GF-D8 (cell line): ENCODE data around the gene CBX1.
"Not testable (repeated sequence)": the region's sequence is repeated elsewhere in the genome, so short reads cannot be mapped to it uniquely, and the experiment has no call there.

Experiments
- DNase-seq: peaks from one replicate; lab custom pipeline; 2025; lab: John Stamatoyannopoulos, UW

Gene CBX1

DNA sequence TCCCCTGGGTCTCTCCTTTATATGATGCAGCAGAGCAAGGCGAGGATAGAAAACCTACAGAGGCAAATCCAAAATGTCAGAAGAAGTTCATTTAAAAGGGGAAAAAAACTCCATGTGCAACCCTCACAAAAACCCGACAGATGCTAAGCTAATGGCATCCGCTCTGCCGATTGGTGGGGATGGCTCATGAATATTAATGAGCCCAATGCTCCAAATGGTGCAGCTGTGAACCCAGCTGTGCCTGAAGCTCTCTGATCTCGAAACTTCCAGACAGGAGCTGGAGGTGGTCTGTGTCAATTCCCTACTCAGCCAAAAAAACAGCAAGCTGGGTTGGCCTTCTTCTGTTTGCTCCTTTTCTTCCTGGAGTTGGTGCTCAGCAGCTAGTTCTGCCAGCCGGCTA is 21.8 kb upstream of the CBX1 start:
- no peak for DNase-seq

DNA sequence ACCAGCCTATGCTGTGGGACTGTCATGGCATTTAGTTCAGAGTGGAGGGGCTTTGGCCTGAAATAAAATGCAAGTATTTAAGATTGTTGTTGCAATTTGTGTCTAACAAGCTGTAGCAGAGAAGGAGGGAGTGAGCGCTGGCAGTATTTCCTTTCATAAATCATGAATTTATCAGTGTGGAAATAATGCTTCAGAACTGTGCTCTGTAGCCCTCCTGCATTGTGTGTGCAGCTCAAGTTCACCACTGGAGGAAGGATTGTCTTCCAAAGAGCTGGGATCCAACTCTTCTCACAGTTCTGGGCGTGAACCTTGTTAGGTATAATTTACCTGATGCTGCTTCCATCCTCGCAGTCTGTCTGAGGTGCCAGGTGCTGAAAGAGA is 21.4 kb upstream of the CBX1 start:
- no peak for DNase-seq

DNA sequence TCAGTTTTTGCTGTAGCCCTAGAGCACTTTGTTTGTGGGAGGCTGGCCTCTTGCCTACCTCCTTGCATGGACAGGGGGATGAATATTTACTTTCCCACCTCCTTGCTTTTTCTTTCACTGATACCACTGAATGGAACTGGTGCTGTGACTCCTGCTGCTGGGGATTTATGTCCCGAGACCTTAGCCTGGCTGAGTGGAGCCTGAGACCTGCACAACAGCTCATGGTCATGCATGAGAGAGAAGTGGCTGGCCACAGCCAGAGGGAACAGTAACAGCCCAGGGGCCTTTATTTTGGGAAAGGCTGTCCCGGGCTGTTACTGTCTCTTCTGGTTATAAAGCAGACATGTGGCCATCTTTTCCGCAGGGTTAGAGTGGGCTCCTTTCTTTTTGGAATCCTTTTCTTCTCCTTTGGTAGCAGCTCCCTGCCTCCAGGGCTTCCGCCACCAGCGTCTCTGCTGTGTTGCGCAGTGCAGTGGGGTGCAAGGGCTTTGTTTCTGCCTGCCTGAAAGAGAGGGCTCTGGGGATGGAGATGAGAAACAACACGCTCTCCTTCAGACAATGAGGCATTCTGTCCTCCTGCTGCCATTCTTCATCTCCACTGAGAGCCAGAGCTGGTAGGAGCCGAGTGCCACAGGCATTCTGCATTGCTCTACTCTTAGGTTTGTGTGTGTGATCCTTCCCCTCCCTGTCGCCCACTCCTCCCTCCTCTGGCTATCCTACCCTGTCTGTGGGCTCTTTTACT is 20.8 kb upstream of the CBX1 start:
- no peak for DNase-seq

DNA sequence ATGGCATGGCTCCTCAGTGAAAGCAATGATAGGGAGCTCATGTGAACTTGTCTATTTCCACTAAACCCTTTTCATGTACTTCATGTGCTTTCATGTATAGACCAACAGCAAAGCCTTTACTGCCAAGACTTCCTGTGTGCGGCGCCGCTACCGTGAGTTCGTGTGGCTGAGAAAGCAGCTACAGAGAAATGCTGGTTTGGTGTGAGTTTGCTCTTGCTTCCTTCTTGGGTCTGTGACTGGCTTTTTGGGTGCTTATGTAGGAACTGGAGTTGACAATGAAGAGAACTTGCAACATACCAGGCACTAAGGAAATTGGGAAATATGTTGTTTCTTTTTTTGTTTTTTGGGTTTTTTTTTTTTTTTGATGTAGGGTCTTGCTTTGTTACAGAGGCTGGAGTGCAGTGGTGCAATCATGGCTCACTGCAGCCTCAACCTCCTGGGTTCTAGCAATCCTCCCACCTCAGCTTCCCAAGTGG is 12.0 kb upstream of the CBX1 start:
- peak; percentile 94 for DNase-seq

DNA sequence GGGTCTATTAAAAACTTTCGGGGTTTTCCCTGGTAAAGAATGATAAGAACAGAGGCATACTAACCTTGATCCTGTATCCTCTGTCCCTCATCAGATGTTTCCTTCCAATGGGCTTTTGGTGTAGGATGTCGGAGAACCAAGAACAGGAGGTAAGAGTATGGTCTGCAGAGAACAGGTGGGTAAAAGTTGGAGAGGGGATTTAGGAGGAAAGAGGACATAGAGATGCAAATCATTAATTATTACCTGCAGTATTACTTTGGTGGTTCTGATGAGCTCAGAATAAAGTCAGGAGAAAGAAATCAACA is 10.6 kb upstream of the CBX1 start:
- no peak for DNase-seq

DNA sequence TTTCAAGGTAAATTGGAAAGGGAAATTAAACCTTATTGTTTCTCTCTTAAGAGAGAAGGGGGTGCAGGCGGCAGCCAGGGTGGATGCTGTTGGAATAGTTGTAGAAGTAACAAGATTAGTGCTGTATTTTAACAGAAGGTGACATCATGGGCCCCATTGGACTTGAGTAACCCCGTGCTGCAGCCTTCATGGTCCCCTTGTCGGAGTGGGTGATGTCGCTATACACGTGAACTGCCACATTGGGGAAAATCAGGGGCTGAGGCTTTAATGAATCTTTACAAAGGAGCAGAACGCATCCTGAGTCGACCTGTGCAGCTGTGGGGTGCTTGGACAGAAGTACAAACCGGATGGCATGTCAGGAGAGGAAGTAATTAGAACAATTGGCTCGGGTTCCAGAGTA is 9.5 kb upstream of the CBX1 start:
- DNase-seq: no peak

DNA sequence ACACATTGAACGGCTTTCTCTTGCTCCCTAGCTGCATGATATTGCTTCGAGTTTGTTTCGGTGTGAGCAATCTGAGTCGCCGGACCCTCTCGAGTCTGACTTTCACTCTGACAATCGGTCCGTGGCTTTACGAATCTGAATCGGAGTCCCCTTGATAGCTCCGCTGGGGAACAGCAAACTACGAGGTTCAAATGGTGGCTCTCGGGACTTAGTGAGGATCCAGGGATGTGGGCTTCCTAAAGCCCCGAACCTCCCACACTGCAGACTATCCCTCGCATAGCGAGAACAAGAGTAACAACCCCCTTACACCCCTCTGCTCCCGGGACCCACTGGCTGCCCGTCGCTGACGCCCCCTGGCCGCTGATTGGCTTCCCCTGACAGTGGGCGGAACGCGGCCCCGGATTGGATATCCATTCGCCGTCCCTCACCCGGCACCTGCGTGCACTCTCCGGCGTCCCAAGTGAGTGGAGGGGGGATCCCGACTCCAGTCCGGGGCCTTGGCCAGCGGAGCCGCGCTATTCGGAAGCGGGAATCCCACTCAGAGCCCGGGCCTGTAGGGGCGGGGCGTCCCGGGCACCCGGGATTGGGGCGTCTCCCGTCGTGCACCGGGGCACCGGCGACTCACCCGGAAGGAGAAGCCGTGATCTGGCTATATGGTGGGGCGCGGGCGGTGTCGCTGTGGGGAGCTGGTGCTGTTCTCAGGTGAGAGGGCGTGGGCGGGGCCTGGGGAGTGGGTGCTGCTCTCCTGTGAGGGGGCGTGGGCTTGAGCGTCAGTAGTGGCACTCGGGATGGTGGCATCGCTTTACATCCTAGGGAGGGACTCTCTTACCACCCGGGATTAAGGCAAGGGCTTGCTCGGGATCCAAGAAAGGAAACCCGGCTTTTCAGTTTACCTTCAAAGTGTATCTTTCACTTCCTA is 6.1 kb upstream of the CBX1 start, which contains the start of gene SNX11:
SNX11 (plus strand) TSS at position 630 of the 919 bp plus-strand sequence. CDS start 4,278 bp downstream, outside the sequence.
- peak; percentile 51 for DNase-seq

DNA sequence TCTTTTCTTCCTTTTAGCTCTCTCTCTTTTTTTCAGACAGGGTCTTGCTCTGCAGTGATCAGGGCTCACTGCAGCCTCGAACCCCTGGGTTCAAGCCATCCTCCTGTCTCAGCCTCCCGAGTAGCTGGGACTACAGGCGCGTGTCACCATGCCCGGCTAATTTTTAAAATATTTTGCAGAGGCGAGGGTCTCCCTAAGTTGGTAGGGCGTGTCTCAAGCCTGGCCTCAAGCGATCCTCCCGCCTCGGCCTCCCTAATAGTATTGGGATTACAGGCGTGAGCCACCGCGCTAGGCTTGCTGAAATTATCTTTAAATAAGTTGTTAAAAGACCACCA is 5.5 kb upstream of the CBX1 start:
- no peak for DNase-seq

DNA sequence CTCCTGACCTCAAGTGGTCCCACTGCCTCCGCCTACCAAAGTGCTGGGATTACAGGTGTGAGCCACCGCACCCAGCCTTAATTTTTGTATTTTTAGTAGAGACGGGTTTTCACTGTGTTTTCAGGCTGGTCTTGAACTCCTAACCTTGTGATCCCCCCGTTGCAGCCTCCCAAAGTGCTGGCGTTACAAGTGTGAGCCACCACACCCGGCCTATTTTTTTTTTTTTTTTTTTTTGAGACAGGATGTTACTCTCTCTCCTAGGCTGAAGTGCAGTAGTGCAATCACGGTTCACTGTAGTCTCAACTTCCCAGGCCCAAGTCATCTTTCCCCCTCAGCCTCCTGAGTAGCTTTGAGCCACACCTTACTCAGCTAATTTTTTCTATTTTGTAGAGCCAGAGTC is 3.2 kb upstream of the CBX1 start:
- DNase-seq: no peak

DNA sequence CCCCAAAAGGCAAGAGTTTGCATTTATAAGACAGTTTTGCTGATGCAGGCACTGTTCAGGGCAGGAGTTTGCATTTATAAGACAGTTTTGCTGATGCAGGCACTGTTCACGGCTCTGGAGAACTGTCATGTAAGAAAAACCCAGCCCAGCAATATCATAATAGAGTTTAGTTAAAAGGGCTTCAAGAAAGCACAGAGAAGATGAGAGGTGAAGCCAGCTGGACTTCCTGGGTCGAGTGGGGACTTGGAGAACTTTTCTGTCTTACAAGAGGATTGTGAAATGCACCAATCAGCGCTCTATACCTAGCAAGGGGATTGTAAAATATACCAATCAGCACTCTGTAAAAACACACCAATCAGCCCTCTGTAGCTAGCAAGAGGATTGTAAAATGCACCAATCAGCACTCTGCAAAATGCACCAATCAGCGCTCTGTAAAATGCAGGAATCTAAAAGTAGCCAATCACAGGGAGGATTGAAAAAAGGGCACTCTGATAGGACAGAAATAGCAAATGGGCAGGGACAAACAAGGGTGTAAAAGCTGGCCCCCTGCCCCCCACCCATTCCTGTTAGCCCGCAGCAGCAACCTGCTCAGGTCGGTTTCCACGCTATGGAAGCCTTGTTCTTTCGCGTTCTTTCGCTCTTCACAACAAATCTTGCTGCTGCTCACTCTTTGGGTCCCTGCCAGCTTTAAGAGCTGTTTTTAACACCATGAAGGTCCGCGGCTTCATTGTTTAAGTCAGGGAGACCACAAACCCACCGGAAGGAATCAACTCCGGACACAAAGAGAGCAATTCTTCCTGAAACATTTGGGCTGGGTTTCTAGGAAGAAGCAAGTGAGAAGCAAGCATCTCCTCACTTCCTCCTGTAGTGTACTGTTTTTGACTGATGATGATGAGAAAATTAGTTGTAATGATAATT is 1.8 kb upstream of the CBX1 start:
- peak; percentile 75 for DNase-seq

DNA sequence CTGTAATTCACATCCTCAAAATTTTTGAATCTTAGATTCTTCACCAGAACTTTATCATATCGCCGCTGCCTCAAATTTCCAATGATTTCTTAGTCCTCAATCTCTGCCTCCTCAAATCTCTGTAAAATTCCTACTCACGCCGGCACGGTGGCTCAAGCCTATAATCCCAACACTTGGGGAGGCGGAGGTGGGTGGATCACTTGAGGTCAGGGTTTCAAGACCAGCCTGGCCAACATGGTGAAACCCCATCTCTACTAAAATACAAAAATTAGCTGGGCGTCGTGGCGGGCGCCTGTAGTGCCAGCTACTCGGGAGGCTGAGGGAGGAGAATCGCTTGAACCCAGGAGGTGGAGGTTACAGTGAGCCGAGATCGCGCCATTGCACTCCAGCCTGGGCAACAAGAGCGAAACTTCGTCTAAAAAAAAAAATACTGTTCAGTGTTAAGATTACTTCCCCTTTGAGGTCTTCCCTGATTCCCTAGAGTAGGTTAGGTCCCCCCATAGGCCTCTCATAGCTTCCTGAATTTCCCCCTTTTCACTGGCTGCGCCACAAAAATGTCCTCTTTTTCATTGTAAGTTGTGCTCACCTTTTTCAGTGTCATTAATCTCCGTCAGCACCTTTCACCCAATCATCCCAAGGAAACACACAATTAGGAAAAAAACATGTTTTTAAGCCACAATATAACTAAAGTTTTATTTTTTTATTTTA is 919 bp upstream of the CBX1 start:
- DNase-seq: peak; percentile 63

DNA sequence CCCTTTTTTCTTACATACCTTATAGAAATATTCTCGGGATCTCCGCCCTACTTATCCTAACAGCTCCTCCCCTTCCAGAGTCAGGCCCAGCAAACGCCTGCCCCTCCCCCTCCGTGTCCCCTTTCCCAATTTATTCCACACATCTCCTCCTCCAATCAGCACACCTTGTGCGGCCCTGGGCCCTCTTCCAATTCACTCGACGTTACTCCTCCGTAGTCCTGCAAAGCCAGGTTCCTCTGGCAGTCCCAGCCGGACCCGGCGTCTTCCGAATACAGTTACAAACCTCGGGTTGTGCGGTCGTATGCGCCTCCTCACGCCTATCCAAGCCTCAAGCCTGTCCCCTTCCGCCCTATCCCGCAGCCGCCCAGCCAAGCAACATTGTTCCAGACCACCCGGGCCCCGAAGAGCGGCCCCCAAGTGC is 677 bp downstream of the CBX1 start:
- no peak for DNase-seq

DNA sequence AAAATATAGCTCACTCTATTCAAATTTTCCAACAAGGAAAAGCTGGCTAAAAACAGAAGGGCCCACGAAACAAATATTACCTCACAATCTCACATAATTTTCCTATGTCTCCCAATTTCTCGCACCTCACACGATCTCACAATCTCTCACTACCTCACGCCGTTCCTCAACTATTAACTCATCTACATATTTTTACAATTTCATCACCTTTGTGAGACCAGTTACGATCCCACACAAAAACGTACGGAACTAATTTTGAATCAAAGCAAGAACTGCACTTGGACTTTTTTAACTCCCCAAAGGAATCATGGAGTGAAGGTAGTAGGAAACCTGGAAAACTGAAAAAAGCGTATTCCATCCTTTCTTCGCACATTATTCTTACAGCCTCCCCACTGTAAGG is 1.1 kb downstream of the CBX1 start:
- no peak for DNase-seq

DNA sequence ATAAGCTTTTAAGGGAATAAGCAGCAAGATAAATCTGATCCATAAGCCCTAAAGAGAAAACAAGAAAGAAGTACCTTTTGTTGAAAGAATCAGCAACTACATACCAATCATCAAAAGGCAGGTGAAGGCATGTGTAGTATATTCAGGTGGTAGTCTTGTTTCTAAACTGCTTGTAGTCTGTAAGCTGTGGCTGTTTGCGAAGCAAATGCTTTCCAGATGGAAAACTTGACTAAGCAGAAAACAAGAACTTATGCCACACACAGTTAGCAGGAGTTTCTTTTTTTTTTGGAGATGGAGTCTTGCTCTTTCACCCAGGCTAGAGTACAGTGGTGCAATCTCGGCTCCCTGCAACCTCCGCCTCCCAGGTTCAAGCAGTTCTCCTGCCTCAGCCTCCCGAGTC is 5.7 kb downstream of the CBX1 start:
- no peak for DNase-seq

DNA sequence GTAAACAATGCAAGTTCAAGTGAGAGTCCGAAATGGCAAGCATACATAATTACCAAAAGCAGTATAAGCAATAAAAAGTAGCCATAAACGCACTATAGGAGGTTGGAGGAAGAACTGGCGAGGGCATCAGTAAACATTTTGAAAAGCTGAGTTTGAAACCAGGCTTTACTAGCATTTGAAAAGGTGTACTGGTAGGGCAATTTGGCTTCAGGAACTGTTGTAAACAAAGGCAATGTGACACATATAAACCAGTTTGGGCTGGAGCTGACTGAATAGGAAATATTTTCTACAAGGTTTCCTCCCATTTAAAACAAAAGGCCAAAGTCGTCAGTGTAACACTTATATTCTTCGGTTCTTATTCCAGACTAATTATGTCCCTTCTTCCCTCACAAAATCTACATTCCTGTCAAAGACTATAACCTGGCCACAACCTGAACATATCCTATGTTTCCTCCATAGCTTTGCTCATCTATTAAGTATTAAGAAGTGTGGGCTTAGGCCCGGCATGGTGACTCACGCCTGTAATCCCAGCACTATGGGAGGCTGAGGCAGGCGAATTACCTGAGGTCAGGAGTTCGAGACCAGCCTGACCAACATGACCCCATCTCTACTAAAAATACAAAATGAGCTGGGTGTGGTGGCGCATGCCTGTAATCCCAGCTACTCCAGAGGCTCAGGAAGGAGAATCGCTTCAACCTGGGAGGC is 7.8 kb downstream of the CBX1 start:
- DNase-seq: no peak

DNA sequence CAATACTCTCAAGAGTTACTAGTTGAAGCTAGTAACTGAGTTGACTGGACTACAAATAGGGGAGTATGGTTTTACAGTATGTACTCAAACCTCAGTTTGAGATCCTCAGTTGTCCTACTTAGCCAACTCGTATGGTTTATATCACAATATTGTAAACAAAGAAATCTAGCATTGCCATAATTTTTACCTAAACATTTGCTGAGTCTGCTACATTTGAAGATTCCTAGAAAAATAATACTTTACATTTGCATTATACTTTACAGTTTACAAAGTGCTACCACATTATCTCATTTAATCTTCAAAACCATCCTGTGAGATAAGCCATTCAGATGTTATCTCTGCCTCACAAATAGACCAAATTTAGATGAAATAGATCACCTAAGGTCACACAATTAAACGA is 16.3 kb downstream of the CBX1 start:
- DNase-seq: no peak

DNA sequence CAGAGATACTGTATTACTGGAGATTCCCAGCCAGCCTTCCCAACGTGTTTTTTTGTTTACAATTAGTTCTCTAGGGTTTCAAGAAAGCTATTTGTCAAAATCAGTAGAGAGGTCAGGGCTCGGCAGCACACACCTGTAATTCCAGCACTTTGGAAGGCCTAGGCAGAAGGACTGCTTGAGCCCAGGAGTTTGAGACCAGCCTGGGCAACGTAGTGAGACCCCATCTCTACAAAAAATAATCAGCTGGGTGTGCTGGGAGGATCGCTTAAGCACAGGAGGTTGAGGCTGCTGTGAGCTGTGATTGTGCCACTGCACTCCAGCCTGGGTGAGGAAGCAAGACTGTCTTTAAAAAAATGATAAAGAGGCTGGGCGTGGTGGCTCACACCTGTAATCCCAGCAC is 19.4 kb downstream of the CBX1 start:
- no peak for DNase-seq

DNA sequence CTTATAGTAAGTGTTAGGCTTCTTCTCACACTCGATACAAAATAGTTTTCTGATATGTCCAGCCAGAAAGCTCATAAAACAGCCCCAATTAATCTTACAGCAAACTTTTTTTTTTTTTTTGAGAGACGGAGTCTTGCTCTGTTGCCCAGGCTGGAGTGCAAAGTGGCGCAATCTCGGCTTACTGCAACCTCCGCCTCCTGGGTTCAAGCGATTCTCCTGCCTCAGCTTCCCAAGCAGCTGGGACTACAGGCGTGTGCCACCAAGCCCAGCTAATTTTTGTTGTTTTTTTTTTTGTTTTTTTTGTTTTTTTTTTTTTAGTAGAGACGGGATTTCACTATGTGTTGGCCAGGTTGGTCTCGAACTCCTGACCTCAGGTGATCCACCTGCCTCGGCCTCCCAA is 24.1 kb downstream of the CBX1 start:
- not testable (repeated sequence) for DNase-seq

DNA sequence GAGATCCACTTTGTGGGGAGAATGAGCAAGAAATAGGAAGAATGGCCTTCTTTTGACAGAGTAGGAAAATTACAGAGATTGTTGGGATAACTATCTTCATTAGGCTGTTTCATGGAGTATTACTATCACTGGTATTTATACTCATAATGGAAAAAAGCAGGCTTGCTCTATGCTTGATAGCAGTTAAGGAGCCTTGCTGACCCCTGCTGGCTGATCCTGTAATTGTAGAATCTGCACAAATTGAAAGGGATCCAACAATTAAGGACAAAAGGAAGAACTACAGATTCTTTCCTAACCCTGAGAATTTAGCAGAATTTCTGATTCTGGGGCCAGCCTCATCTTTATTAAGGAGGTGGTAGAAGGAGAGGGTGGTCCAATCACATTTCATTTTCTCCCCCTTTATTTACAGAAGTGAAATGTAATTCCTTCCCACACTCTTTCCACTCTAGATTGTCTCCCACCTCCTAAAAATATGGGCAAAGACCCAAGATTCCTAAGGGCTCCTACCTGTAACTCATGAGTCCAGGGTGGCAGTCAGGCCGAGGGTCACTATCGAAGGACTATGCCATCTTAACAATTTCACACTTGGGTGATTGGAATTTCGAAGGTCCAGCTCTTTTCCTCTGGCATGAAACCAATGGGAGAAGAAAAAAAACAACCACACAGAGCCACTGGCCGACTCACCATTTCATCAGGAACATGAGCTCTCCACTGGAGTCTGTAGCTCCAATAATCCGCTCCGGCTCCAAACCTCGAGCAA is 26.8 kb downstream of the CBX1 start:
- peak; percentile 32 for DNase-seq

DNA sequence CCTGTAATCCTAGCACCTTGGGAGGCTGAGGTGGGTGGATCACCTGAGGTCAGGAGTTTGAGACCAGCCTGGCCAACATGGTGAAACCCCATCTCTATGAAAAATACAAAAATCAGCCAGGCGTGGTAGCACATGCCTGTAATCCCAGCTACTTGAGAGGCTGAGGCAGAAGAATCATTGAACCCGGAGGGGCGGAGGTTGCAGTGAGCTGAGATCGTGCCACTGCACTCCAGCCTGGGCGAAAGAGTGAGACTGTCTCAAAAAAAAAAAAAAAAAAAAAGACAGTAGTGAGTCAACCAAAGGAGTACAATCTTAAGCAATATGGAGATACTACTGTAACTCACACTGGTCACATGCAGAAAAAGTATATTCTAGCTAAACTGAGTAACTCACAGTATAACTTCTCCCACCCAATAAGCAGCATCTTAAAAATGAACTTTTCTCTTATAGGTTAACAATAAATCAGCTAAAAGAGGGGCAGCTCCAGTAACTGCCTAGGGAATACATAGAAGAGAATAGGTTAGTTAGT is 27.6 kb downstream of the CBX1 start:
- DNase-seq: not testable (repeated sequence)
